BE2C (cell line): ENCODE data around the gene GALNT12.

Experiments
- DNase-seq: peaks from one replicate; pipeline ENCODE4 v3.0.0-alpha.2; 2020
- H3K27me3 ChIP-seq: fragments of 250-450 bp; sonication (Bioruptor Pico); 2 replicates; pipeline ENCODE4 v1.5.1; 2020; ENCODE audit warnings: mild to moderate bottlenecking
- H3K36me3 ChIP-seq: fragments of 250-450 bp; sonication (Bioruptor Pico); 2 replicates; pipeline ENCODE4 v1.5.1; 2020; ENCODE audit warnings: mild to moderate bottlenecking
- H3K4me1 ChIP-seq: fragments of 250-450 bp; sonication (Bioruptor Pico); 2 replicates; pipeline ENCODE4 v1.5.1; 2020
- H3K4me3 ChIP-seq: 2 replicates; pipeline ENCODE4 v1.5.1; 2011; ENCODE audit warnings: low read depth, low read length
- H3K9me3 ChIP-seq: fragments of 250-450 bp; sonication (Bioruptor Pico); 2 replicates; pipeline ENCODE4 v1.5.1; 2020
- CTCF ChIP-seq: IDR thresholded peaks from 2 replicates; pipeline ENCODE4 v1.5.1; 2012; ENCODE audit warnings: mild to moderate bottlenecking, low read depth, low read length

GALNT12 gene

GRCh38 chr9:98780059-98780749, 27.3 kb upstream of the GALNT12 start:
- Histone ChIP-seq H3K27me3 (no peaks in the 10 kb centered on the region), H3K9me3 (no peaks in the 10 kb centered on the region), H3K4me3 (no peak overlapping the region), H3K4me1 (no peaks in the 10 kb centered on the region), H3K36me3 (no peaks in the 10 kb centered on the region)
- DNase-seq: no peak
- TF ChIP-seq CTCF: no peak

- H3K9me3 ChIP-seq: no peaks in the 10 kb centered on the region
- no peak for TF ChIP-seq CTCF
- no peak overlapping the region for H3K4me3 ChIP-seq
- DNase-seq: no peak
- H3K36me3 ChIP-seq: no peaks in the 10 kb centered on the region
- H3K4me1 ChIP-seq: no peaks in the 10 kb centered on the region
- H3K27me3 ChIP-seq: no peaks in the 10 kb centered on the region
Observed at GRCh38 chr9:98781588-98782383, 25.7 kb upstream of the GALNT12 start.

GRCh38 chr9:98783518-98784226, 23.8 kb upstream of the GALNT12 start:
- Histone ChIP-seq H3K9me3 (no peaks in the 10 kb centered on the region), H3K4me3 (no peak overlapping the region), H3K4me1 (no peaks in the 10 kb centered on the region), H3K36me3 (no peaks in the 10 kb centered on the region), H3K27me3 (no peaks in the 10 kb centered on the region)
- DNase-seq: no peak
- no peak for TF ChIP-seq CTCF

GRCh38 chr9:98784831-98785806, 22.4 kb upstream of the GALNT12 start:
- Histone ChIP-seq H3K4me3 (no peak overlapping the region), H3K36me3 (peaks cover 4% of the 10 kb centered on the region; the same call in 1 of the 2 replicates), H3K27me3 (no peaks in the 10 kb centered on the region), H3K9me3 (no peaks in the 10 kb centered on the region), H3K4me1 (no peaks in the 10 kb centered on the region)
- no peak for DNase-seq
- no peak for TF ChIP-seq CTCF

GRCh38 chr9:98786750-98787510, 20.5 kb upstream of the GALNT12 start:
- TF ChIP-seq CTCF: no peak
- Histone ChIP-seq H3K27me3 (no peaks in the 10 kb centered on the region), H3K36me3 (peaks cover 4% of the 10 kb centered on the region; the same call in 1 of the 2 replicates), H3K9me3 (no peaks in the 10 kb centered on the region), H3K4me3 (no peak overlapping the region), H3K4me1 (no peaks in the 10 kb centered on the region)
- no peak for DNase-seq
